Right atrium auricular region (tissue), 2 donors: ENCODE data around the gene ATXN2. TPM values are rescaled to one million over a fixed set of nuclear protein-coding genes. Genes with fewer than 3 reads are reported as not detected.
"Not testable (repeated sequence)": the region's sequence is repeated elsewhere in the genome, so short reads cannot be mapped to it uniquely, and the experiment has no call there.

ENCODE experiments used
- DNase-seq: peaks from one replicate; pipeline ENCODE4 v3.0.0-alpha.2; 2019; ENCODE audit warnings: low spot score
- H3K27ac ChIP-seq, 2 donors: fragments of 200-600 bp; sonication (generic); 1 replicate in 1 of 2; 2 replicates in 1 of 2; pipeline ENCODE4 v1.5.1; 2016 to 2019
- H3K27me3 ChIP-seq, 2 donors: fragments of 200-600 bp; sonication (generic); one replicate each; pipeline versions ENCODE4 v1.5.1 to v1.6.0; 2017 to 2019
- H3K36me3 ChIP-seq: fragments of 200-600 bp; sonication (generic); one replicate; pipeline ENCODE4 v1.5.1; 2016
- H3K4me1 ChIP-seq, 2 donors: fragments of 200-600 bp; sonication (generic); one replicate each; pipeline versions ENCODE4 v1.5.1 to v1.6.0; 2017 to 2019
- H3K4me3 ChIP-seq, 2 donors: fragments of 200-600 bp; sonication (generic); 1 replicate in 1 of 2; 2 replicates in 1 of 2; pipeline ENCODE4 v1.5.1; 2017 to 2019; ENCODE audit warnings: mild to moderate bottlenecking in 1 of 2, moderate library complexity in 1 of 2
- H3K9me3 ChIP-seq, 2 donors: fragments of 200-600 bp; sonication (generic); one replicate each; pipeline ENCODE4 v1.5.1; 2019
- CTCF ChIP-seq, 2 donors: fragments of 200-600 bp; sonication (generic); IDR thresholded peaks; one replicate each; pipeline ENCODE4 v1.5.1; 2019; ENCODE audit warnings: antibody characterized with exemption in 2 of 2
- total RNA-seq, 2 donors: library from RNA; depleted of rRNA; stranded (reverse); fragments of >200 nt; gene quantifications; one replicate each; pipeline ENCODE4 v1.1.0, GENCODE V29; 2016

The ATXN2 gene
- total RNA-seq, 2 donors from 2014 or later: 33.4 to 36.6 TPM

- no peaks in the 10 kb centered on the region for H3K27me3 ChIP-seq
- H3K4me3 ChIP-seq: no peak overlapping the region
- no peak overlapping the region for H3K27ac ChIP-seq
- no peaks in the 10 kb centered on the region for H3K4me1 ChIP-seq
- no peak for TF ChIP-seq CTCF (IDR thresholded peaks at IDR 0.05)
- H3K9me3 ChIP-seq: no peaks in the 10 kb centered on the region
- peaks cover 73% of the 10 kb centered on the region for H3K36me3 ChIP-seq
- no peak for DNase-seq
Observed at GRCh38 chr12:111519083-111519482, 80.0 kb downstream of the ATXN2 start.

GRCh38 chr12:111507719-111508118, 91.4 kb downstream of the ATXN2 start:
- H3K36me3 ChIP-seq: peaks cover 66% of the 10 kb centered on the region
- not testable (repeated sequence) for H3K4me1 ChIP-seq, H3K4me3 ChIP-seq, H3K27ac ChIP-seq, DNase-seq, H3K27me3 ChIP-seq, H3K9me3 ChIP-seq

GRCh38 chr12:111507258-111507657, 91.9 kb downstream of the ATXN2 start:
- not testable (repeated sequence) for H3K9me3 ChIP-seq, H3K4me3 ChIP-seq, H3K27ac ChIP-seq, H3K4me1 ChIP-seq, DNase-seq, H3K27me3 ChIP-seq
- H3K36me3 ChIP-seq: peaks cover 66% of the 10 kb centered on the region

- H3K9me3 ChIP-seq: no peaks in the 10 kb centered on the region
- no peaks in the 10 kb centered on the region for H3K27me3 ChIP-seq
- no peak for TF ChIP-seq CTCF (IDR thresholded peaks at IDR 0.05)
- no peak for DNase-seq
- H3K4me1 ChIP-seq: no peaks in the 10 kb centered on the region
- no peak overlapping the region for H3K27ac ChIP-seq
- no peak overlapping the region for H3K4me3 ChIP-seq
- H3K36me3 ChIP-seq: peaks cover 60% of the 10 kb centered on the region
Observed at GRCh38 chr12:111506260-111506659, 92.9 kb downstream of the ATXN2 start.

- no peaks in the 10 kb centered on the region for H3K27me3 ChIP-seq
- no peak for TF ChIP-seq CTCF (IDR thresholded peaks at IDR 0.05)
- H3K36me3 ChIP-seq: peaks cover 57% of the 10 kb centered on the region
- DNase-seq: no peak
- no peaks in the 10 kb centered on the region for H3K9me3 ChIP-seq
- no peak overlapping the region for H3K27ac ChIP-seq
- H3K4me3 ChIP-seq: no peak overlapping the region
- no peaks in the 10 kb centered on the region for H3K4me1 ChIP-seq
Observed at GRCh38 chr12:111505601-111506036, 93.5 kb downstream of the ATXN2 start.

GRCh38 chr12:111503116-111503515, 96.0 kb downstream of the ATXN2 start:
- Histone ChIP-seq H3K27ac (no peak overlapping the region), H3K4me1 (no peaks in the 10 kb centered on the region), H3K27me3 (no peaks in the 10 kb centered on the region), H3K9me3 (no peaks in the 10 kb centered on the region), H3K4me3 (no peak overlapping the region), H3K36me3 (peaks cover 35% of the 10 kb centered on the region)
- no peak for TF ChIP-seq CTCF (IDR thresholded peaks at IDR 0.05)
- no peak for DNase-seq

- no peak for DNase-seq
- peaks cover 0 to 4% of the 10 kb centered on the region in 2 donors for H3K4me1 ChIP-seq
- TF ChIP-seq CTCF (IDR thresholded peaks at IDR 0.05): no peak
- peaks cover 33% of the 10 kb centered on the region for H3K36me3 ChIP-seq
- H3K4me3 ChIP-seq: no peak overlapping the region
- H3K27me3 ChIP-seq: no peaks in the 10 kb centered on the region
- H3K9me3 ChIP-seq: no peaks in the 10 kb centered on the region
- H3K27ac ChIP-seq: no peak overlapping the region
Observed at GRCh38 chr12:111494676-111495075, 104.4 kb downstream of the ATXN2 start.

GRCh38 chr12:111492979-111493378, 106.1 kb downstream of the ATXN2 start:
- H3K36me3 ChIP-seq: peaks cover 38% of the 10 kb centered on the region

More at GRCh38 chr12:111492979-111493378, 106.1 kb downstream of the ATXN2 start:
- H3K4me3 ChIP-seq, H3K27ac ChIP-seq, H3K4me1 ChIP-seq, H3K27me3 ChIP-seq, DNase-seq, H3K9me3 ChIP-seq: not testable (repeated sequence)
